ENCODE data around the gene RASSF10.
A peak's percentile ranks its signal among the peaks of the same experiment; 100 is the strongest.

The RASSF10 gene

DNA sequence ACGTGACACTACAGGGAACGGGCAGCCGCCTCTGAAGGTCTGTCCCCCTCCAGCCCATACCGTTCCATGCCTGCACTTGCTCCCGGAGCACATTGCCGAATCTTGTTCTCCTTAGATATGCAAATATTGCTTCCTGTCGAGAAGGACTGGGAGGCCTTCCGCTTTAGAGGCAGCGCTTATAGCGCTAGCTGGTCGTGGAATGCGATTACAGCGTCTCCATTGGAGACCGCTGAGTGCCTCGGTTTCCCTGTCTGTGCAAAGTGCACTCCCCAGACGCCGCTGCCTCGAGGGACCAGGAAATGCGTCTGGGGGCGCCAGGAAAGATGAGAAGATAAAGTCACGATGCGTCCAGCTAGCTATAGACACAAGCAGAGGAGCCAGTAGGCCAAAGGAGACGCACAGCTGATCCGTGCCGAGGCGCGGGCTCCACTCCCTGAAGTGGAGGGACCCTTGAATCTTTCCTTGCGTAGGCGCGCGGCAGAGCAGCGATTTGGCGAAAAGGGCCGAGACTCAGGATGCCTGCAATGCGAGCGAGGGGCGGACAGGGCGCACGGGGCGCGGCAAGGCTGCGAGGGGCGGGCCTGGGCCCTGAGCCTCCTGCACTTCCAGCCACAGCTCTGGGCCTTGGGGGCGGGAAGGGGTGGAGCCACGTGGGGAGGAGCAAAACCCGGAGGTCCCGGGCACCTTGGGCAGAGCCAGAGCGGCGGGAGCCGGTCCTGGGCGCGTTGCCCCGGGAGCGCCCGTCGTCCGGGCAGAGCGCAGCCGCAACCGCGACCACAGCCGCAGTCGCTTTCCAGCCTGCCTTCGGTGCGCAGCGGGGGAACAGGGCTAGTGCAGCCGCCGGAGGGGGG lies at the start of gene RASSF10:
Gene RASSF10, plus strand, starts transcription at position 692 of the 851 bp plus-strand sequence. CDS start 261 bp downstream, outside the sequence.
- TF ChIP-seq GATA2 (IDR thresholded peaks at IDR 0.05; ENCODE audit: low read depth, low read length) (peak; percentile 71), GATA3 (IDR thresholded peaks at IDR 0.05; ENCODE audit: low read depth, low read length) (no peak)

DNA sequence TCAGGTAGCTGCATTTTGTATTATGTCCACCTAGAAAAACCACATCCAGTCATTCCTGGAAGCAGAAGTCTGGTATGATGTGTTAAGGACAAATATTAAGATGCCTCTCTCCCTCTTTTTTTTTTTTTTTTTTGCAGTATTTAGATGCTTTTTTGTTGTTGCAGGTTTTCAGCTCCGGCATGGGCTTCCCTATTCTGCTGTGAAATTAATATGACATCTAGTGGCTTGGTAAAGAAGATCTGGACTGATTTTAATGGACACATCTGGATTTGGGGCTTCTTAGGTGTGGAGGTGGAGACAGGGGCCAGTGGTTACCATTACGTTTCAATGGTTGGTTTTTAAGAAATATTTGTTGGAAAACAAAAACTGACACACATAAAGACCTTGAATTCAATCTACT lies 47.5 kb upstream of the RASSF10 start:
- no peak for TF ChIP-seq GATA3 (IDR thresholded peaks at IDR 0.05; ENCODE audit: low read depth, low read length)
- no peak for TF ChIP-seq GATA2 (IDR thresholded peaks at IDR 0.05; ENCODE audit: low read depth, low read length)

DNA sequence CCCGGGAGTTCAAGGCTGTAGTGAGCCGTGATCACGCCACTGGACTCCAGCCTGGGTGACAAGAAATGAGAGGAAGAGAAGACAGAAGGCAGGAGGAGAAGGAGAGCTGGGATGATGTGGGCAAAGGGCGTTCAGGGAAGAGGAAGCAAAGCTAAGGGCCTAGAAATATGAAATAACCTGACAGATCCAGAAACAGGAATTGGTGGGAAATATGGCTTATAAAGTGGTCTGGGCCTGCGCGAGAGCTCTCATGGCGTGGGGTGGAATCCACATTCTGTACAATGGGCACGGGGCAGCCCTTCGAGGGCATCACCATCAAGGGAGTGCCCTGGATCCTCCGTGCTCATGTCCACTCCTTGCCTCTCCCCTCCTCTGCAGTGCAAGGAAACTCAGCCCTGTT lies 46.8 kb upstream of the RASSF10 start:
- TF ChIP-seq GATA3 (IDR thresholded peaks at IDR 0.05; ENCODE audit: low read depth, low read length): no peak

DNA sequence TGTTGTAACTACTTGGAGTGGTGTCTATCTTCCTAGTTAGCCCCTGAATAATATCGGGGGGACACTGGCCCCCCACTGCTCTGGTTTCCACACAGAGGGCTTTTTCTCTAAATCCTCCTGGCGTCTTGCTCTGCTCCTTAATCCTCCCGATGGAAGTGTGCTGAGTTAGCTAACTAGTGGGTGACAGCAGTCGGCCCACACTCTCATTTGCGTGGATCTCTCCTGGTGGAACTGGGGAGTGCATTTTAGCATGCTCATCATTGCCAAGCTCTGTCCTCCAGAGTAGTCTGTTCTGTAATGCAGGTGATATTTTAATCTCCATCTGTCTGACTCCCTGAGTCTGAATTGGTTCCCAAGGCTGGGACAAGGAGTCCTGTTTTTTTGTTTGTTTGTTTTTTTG lies 46.1 kb upstream of the RASSF10 start:
- TF ChIP-seq GATA3 (IDR thresholded peaks at IDR 0.05; ENCODE audit: low read depth, low read length) (no peak), GATA2 (IDR thresholded peaks at IDR 0.05; ENCODE audit: low read depth, low read length) (no peak)

DNA sequence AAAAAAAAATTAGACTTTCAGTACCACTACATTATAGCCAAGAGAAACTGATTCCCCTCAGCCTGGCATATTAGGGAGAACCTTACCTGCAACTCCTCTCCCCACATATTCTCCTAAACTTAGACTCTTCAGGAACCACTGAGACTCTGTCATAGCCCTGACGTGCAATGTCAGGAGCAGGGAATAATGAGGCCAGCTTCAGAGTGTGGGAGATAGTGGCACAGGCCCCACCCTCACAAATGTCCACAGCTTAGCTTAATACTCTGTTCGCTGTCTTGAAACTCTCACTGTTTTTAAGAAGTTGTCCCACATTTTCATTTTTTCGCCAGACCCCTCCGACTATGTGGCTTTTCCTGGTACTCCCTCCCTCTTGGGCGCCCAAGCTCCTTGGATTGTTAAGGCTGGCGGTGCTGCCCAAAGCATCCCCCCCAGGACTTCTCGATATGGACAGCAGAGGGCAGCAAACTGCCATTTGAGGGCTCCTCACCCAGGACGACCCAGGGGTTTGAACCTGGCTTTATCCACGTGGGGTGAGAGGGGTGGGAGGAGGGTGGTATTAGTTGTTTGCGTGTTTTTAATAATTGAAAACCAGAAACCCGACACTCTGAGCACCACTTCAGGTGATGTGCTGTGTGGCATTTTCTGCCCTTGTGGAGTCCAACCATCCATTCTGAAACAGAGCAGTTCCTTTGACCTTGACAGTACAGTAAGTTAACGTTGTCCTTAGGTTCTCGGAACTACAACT lies 45.2 kb upstream of the RASSF10 start:
- TF ChIP-seq GATA3 (IDR thresholded peaks at IDR 0.05; ENCODE audit: low read depth, low read length): no peak
- TF ChIP-seq GATA2 (IDR thresholded peaks at IDR 0.05; ENCODE audit: low read depth, low read length): no peak

DNA sequence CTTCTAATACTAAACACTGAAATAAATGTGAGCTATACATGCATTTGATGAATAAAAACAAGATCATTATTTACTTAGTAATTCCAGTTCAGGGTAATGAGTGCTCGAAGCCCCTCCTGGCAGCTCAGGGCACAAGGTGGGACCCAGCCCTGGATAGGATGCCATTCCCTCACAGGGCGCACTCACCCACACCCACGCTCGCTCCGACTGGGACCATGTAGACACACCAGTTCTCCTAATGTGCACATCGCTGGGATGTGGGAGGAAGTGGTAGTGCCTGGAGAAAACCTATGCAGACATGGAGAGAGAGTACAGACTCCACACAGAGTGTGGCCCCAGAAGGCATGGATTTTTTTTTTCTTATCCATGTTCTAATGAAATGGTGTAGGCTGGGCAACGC lies 44.5 kb upstream of the RASSF10 start:
- no peak for TF ChIP-seq GATA3 (IDR thresholded peaks at IDR 0.05; ENCODE audit: low read depth, low read length)
- TF ChIP-seq GATA2 (IDR thresholded peaks at IDR 0.05; ENCODE audit: low read depth, low read length): no peak

DNA sequence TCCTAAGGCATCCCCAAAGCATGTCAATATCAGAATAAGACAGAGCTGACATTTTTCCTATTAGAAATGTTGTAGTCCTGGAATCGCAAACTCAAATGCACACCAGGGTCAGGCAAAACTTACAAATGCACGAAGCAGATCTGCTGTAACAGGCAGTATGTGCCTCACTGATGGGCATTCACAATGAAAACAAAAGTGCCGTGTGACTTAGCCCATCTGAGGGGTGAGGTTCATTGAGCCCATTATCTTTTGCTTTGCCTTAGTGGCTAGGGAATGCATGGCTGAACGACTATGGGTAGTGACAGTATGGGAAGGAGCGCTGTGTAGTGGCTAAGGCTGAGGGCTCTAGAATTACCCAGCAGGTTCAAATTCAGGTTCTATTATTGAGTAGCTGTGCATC lies 43.1 kb upstream of the RASSF10 start:
- TF ChIP-seq GATA3 (IDR thresholded peaks at IDR 0.05; ENCODE audit: low read depth, low read length) (no peak), GATA2 (IDR thresholded peaks at IDR 0.05; ENCODE audit: low read depth, low read length) (no peak)

DNA sequence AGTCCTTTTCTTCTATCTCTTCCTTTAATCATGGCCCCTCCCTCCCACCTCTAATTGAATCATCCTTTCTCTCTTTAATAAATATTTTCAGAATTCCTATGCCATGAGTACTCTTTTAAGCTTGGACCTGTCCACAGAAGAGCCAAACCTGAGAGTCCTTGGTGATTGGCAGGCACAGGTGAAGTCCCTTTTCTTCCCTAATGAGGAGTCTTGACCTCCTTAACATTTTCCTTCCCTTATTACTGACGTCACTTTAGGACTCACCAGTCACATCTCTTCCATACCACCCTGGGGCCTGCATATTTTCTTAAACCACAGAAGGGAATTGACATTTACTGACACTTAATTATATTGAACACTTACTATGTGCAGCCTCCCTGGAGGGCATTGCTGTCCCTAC lies 41.0 kb upstream of the RASSF10 start:
- no peak for TF ChIP-seq GATA2 (IDR thresholded peaks at IDR 0.05; ENCODE audit: low read depth, low read length)
- TF ChIP-seq GATA3 (IDR thresholded peaks at IDR 0.05; ENCODE audit: low read depth, low read length): no peak

DNA sequence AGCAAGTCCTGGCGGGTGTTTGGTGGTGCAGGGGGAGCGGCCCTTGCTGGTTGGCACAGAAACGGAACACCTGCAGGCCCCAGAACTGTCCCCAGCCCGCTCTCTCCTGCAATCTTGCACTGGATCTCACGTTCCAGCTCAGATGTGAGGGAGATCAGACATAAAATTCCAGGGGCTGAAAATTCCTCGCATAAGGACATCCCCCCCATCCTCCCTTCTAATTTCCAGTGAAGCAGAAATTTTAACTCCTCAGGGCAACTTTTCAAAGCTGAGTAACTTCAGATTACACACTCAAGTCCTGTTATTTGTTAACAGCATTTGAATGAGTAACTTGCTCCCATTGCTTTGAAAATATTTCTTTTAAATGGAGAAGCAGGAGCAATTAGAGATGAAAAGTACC lies 40.3 kb upstream of the RASSF10 start:
- no peak for TF ChIP-seq GATA3 (IDR thresholded peaks at IDR 0.05; ENCODE audit: low read depth, low read length)
- TF ChIP-seq GATA2 (IDR thresholded peaks at IDR 0.05; ENCODE audit: low read depth, low read length): no peak

DNA sequence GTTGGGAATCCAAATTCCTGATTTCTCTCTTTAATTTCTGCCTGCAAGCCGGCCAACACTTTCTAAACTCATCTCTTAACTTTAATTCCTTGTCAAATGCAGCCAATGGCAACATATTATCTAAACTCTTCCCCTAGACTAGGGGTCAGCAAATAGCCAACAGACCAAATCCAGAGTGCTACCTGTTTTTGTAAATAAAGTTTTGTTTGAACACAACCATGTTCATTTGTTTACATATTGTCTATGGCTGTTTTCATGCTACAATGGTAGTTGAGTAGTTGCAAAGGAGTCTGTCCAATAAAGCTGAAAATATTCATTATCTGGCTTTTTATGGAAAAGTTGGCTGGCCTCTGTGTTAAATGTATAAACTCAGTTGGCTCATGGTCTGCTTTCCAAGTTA lies 37.2 kb upstream of the RASSF10 start:
- TF ChIP-seq GATA2 (IDR thresholded peaks at IDR 0.05; ENCODE audit: low read depth, low read length) (no peak), GATA3 (IDR thresholded peaks at IDR 0.05; ENCODE audit: low read depth, low read length) (no peak)

DNA sequence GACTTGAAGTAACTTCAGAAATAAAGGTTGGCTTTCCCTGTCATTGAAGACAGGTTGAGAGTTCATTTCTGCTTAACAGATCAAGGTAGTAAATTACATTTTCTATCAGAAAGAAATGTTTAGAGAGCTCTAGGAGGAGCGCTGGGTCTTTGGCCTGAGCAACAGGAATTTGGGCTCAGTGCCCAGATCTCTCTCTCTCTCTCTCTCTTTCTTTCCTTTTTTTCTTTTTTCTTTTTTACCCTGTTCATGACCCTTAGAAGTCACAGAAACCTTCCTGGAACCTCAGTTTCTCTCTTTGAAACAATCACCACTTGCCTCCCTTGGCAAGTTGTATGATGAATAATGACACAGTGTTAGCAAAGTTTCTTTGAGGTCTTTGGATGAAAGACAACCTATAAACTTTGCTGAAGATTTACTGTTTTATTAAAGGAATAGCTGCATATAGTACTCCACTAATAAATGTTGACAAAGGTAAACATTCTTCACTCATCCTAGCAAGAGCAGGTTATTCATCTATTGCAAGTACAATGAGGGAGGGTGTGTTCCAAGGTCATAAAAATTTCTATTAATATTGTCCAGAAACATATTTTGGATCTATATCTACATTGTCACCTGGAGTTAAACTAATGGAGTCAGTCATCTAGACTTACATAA lies 35.5 kb upstream of the RASSF10 start:
- TF ChIP-seq GATA2 (IDR thresholded peaks at IDR 0.05; ENCODE audit: low read depth, low read length) (no peak), GATA3 (IDR thresholded peaks at IDR 0.05; ENCODE audit: low read depth, low read length) (no peak)

DNA sequence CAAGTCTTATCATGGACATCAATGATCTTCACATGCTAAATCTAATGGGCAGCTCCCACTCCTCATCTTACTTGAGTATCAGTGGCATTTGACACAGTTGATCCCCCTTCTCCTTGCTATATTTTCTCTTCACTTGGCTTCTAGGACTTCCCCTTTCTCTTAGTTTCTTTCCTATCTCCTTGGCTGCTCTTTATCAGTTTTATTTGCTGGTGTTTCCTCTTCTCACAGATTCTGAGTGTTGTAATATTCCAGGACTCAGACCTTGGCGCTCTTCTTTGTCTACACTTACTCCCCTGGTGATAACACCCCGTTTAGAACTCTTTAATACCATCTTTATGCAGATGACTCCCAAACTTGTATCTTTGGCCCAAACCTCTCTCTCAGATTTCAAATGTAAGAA lies 33.9 kb upstream of the RASSF10 start:
- no peak for TF ChIP-seq GATA3 (IDR thresholded peaks at IDR 0.05; ENCODE audit: low read depth, low read length)
- TF ChIP-seq GATA2 (IDR thresholded peaks at IDR 0.05; ENCODE audit: low read depth, low read length): no peak

DNA sequence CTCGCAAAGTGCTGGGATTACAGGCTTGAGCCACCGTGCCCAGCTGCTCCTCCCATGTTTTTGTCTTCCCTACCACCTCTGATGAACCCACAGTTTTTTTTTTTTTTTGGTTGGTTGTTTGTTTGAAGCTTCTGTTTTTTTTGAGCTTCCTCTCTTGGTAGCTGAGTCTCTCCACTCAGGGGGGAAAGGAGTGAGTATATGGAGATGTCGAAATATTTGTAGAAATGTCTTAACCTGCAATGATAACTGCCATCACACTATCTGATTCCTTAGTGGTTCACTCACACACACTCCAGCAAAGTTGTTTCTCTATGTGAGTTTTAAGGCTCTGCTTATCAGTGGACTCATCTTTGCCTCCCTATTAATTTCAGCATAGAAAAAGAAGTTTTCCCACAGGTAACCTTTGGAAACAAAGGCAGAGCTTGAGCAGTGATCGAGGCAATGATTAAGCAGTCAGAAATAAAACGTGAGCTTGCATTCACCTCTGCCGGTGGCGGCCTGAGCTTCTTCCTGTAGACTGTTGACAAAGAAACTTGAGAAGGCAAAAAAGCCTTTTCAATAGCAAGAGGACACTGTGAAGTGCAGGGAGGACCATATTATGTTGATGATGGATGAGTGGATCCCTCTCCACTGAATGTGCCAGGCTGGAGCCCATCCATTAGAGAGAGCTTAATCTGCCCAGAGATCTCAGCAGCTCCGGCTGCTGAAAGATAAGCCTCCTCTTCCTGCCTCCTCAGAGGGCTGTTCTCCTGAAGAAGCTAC lies 29.0 kb upstream of the RASSF10 start:
- TF ChIP-seq GATA2 (IDR thresholded peaks at IDR 0.05; ENCODE audit: low read depth, low read length) (peak; percentile 72), GATA3 (IDR thresholded peaks at IDR 0.05; ENCODE audit: low read depth, low read length) (no peak)
